ENCODE measurements around the gene ZNF501. TPM values are rescaled to one million over a fixed set of nuclear protein-coding genes. Genes with fewer than 3 reads are reported as not detected.

ZNF501 gene
- total and polyA plus RNA-seq, 2 of the 13 experiments (the other 11 are each of a cell fraction or from before 2014, with no cell fraction given) = 2.4 to 2.8 TPM

- TF ChIP-seq ZFP62 (CRISPR knock-in tag; IDR thresholded peaks at IDR 0.05) = no peak; the same call in 1 of the 2 replicates
- no peak for TF ChIP-seq ZNF713 (CRISPR knock-in tag; IDR thresholded peaks at IDR 0.05)
- no peak for TF ChIP-seq GRHL1 (CRISPR knock-in tag; conservative IDR thresholded peaks at IDR 0.05)
- peak; percentile 99 for TF ChIP-seq CREM (IDR thresholded peaks at IDR 0.05)
- peak; percentile 83 for TF ChIP-seq CREM (CRISPR knock-in tag; IDR thresholded peaks at IDR 0.05)
- TF ChIP-seq NR2F6 (IDR thresholded peaks at IDR 0.05) = no peak
- peak; percentile 44 for TF ChIP-seq NR2F6 (CRISPR knock-in tag; IDR thresholded peaks at IDR 0.05)
- no peak for TF ChIP-seq SMARCC2 (IDR thresholded peaks at IDR 0.05)
- TF ChIP-seq ESRRA (CRISPR knock-in tag; IDR thresholded peaks at IDR 0.05; ENCODE audit: low read depth) = 0 out of 2 replicates have a peak, but pooled peaks have one; percentile 42
- no peak for TF ChIP-seq ZNF382 (CRISPR knock-in tag; IDR thresholded peaks at IDR 0.05; ENCODE audit: borderline replicate concordance)
- no peak for TF ChIP-seq PTBP1 (IDR thresholded peaks at IDR 0.05; ENCODE audit: low read depth, low read length, poor library complexity, severe bottlenecking)
- no peak for TF ChIP-seq MAFK (conservative IDR thresholded peaks at IDR 0.05 in 1 of 2, IDR thresholded peaks at IDR 0.05 in 1 of 2; ENCODE audit: low read length in 2 of 2)
- TF ChIP-seq SSRP1 (CRISPR knock-in tag; IDR thresholded peaks at IDR 0.05) = no peak
- TF ChIP-seq ZNF598 (CRISPR knock-in tag; IDR thresholded peaks at IDR 0.05; ENCODE audit: borderline replicate concordance) = no peak; the same call in 1 of the 2 replicates
- TF ChIP-seq EP300 (IDR thresholded peaks at IDR 0.05; ENCODE audit: low read depth in 2 of 2, low read length in 2 of 2) = no peak
- 0 out of 2 replicates have a peak, but pooled peaks have one; percentile 39 for TF ChIP-seq EP300 (CRISPR knock-in tag; IDR thresholded peaks at IDR 0.05; ENCODE audit: borderline replicate concordance)
- TF ChIP-seq, protein P1, sequence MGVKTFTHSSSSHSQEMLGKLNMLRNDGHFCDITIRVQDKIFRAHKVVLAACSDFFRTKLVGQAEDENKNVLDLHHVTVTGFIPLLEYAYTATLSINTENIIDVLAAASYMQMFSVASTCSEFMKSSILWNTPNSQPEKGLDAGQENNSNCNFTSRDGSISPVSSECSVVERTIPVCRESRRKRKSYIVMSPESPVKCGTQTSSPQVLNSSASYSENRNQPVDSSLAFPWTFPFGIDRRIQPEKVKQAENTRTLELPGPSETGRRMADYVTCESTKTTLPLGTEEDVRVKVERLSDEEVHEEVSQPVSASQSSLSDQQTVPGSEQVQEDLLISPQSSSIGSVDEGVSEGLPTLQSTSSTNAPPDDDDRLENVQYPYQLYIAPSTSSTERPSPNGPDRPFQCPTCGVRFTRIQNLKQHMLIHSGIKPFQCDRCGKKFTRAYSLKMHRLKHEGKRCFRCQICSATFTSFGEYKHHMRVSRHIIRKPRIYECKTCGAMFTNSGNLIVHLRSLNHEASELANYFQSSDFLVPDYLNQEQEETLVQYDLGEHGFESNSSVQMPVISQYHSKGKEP (CRISPR knock-in tag; IDR thresholded peaks at IDR 0.05) = peak; percentile 52; the same call in 1 of the 2 replicates
These were observed at the start of gene ZNF501 (continued) for GRCh38 chr3:44729384-44729910.

Data from HepG2 (cell line).